AG09309 (cell line): ENCODE measurements around the gene TNS1.

Source experiments
- DNase-seq: peaks from one replicate; pipeline ENCODE4 v3.0.0-alpha.2; 2010; ENCODE audit warnings: low read depth
- H3K4me3 ChIP-seq: 2 replicates; pipeline ENCODE4 v1.5.1; 2011; ENCODE audit warnings: mild to moderate bottlenecking, low read depth, low read length, moderate library complexity; ENCODE audit not compliant: control insufficient read depth
- TF ChIP-seq, protein P1 (sequence below): IDR thresholded peaks from 2 replicates; pipeline ENCODE4 v1.5.1; 2011; ENCODE audit warnings: mild to moderate bottlenecking, low read depth, low read length, inconsistent platforms; ENCODE audit not compliant: insufficient read depth, control insufficient read depth; ENCODE audit errors: missing control alignments

The TNS1 gene

DNA sequence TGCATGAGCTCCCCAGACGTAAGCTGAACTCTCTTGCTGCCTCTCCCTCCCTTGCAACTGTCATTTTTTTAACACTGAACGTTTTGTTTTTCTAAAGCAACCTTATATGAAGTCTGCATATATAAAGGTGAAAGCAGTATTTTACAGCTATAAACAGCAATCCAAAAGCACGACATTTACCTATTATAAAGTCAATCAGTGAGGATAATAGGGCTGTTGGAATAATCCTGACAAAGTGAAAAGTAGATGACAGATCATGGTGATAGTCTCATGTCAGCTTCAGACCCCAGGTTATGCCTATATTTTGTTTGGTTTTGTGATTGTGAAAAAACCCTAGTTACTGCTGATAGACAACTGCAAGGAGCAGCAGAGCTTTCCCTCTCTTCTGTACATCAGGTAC, 195.8 kb downstream of the TNS1 start:
- TF ChIP-seq, protein P1, sequence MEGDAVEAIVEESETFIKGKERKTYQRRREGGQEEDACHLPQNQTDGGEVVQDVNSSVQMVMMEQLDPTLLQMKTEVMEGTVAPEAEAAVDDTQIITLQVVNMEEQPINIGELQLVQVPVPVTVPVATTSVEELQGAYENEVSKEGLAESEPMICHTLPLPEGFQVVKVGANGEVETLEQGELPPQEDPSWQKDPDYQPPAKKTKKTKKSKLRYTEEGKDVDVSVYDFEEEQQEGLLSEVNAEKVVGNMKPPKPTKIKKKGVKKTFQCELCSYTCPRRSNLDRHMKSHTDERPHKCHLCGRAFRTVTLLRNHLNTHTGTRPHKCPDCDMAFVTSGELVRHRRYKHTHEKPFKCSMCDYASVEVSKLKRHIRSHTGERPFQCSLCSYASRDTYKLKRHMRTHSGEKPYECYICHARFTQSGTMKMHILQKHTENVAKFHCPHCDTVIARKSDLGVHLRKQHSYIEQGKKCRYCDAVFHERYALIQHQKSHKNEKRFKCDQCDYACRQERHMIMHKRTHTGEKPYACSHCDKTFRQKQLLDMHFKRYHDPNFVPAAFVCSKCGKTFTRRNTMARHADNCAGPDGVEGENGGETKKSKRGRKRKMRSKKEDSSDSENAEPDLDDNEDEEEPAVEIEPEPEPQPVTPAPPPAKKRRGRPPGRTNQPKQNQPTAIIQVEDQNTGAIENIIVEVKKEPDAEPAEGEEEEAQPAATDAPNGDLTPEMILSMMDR: no peak
- no peak for DNase-seq
- H3K4me3 ChIP-seq: no peak overlapping the region

DNA sequence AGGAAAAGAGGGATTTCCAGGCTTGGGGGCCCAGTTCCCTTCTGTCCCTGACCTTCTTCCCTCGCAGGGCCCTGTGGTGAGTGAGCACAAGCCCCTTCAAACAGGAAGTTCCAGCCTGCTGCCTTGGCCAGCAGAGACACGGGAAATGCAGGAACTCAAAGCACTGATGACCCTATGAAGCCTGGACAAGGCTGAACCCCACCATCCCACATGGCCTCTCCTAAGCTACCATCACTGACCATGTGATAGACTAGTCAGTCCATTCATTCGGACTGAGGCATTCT, 196.4 kb downstream of the TNS1 start:
- TF ChIP-seq, protein P1: no peak
- DNase-seq: no peak
- H3K4me3 ChIP-seq: no peak overlapping the region

DNA sequence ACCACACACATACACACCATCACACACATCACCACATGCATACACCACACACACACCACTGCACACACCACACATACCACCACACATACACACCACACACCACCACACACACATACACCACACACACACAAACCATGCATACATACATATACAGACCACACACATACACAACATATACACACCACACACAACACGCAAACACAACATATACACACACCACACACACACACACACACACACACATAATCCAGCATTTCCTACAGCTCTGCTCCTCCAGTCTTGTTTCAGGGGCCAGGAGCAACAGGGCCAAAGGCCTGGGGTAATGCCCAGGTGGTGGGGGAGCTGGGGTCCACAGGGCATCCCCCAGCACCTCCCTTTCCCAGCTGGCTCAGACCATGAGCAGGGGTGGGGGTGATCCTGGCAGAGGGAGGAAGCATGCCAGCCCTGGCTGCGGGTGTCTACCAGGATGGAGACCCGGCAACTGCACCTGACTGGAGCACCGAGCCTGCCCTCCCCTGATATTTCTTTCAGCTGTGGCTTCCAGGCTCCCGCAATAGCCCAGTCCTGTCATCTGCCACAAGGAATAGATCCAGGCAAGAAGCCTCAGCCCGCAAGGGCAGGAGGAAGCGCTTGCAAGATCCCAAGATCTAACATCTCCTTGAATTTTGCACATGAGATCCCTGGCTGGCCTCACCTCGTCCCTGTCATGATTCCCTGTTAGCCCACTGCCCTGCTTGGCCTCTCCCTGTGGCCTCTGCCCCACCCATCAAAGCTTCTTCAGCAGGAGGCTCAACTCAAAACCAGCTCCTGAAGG, 196.9 kb downstream of the TNS1 start:
- no peak for DNase-seq
- H3K4me3 ChIP-seq: no peak overlapping the region
- TF ChIP-seq, protein P1: no peak

- no peak for DNase-seq
- TF ChIP-seq, protein P1: no peak
- H3K4me3 ChIP-seq: no peak overlapping the region
Observed at GRCh38 chr2:217804791-217805667, 197.8 kb downstream of the TNS1 start.

GRCh38 chr2:217804338-217804737, 198.5 kb downstream of the TNS1 start:
- H3K4me3 ChIP-seq: no peak overlapping the region
- TF ChIP-seq, protein P1: no peak
- DNase-seq: no peak

DNA sequence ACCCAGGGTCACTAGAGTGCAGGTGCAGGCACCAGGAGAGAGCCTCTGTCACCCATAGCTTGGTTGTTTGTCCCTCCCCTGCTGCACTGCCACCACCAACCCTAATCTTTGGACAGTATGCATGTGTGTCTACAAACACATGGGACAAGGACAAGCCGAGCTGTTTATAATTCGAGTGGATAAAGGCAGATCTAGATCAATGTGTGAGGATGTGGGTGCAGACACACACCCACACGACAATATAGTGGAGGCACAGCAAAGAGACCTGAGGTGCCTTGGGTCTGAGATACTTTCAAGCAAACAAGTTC, 199.2 kb downstream of the TNS1 start:
- H3K4me3 ChIP-seq: no peak overlapping the region
- TF ChIP-seq, protein P1: no peak
- DNase-seq: no peak
